Small intestine (tissue), 7 donors: Measurements from ENCODE around the gene PAX8. TPM values are rescaled to one million over a fixed set of nuclear protein-coding genes. Genes with fewer than 3 reads are reported as not detected.

ENCODE experiments used
- DNase-seq, 2 donors: peaks; one replicate each; pipeline versions ENCODE4 v3.0.0 to v3.0.0-alpha.2; 2013
- FAIRE-seq: peaks from 2 replicates; lab custom pipeline; 2012; peaks lifted over from hg19 to GRCh38; lab: Jason Lieb, UNC
- H3K27ac ChIP-seq, 3 donors: one replicate each; pipeline ENCODE4 v1.5.1; 2013; ENCODE audit warnings: low read length in 2 of 3, mild to moderate bottlenecking in 2 of 3, control low read depth in 1 of 3, inconsistent platforms in 1 of 3, low read depth in 1 of 3, moderate library complexity in 1 of 3
- H3K27me3 ChIP-seq, 3 donors: one replicate each; pipeline ENCODE4 v1.6.1; 2013; ENCODE audit warnings: low read length in 3 of 3, inconsistent platforms in 1 of 3; ENCODE audit not compliant: control insufficient read depth in 3 of 3, insufficient read depth in 3 of 3
- H3K36me3 ChIP-seq, 3 donors: one replicate each; pipeline ENCODE4 v1.6.1; 2013; ENCODE audit warnings: low read length in 3 of 3, inconsistent platforms in 1 of 3, low read depth in 1 of 3, mild to moderate bottlenecking in 1 of 3, moderate library complexity in 1 of 3; ENCODE audit not compliant: control insufficient read depth in 3 of 3, insufficient read depth in 2 of 3
- H3K4me1 ChIP-seq, 3 donors: one replicate each; pipeline ENCODE4 v1.6.1; 2013; ENCODE audit warnings: low read length in 2 of 3, inconsistent platforms in 1 of 3, low read depth in 1 of 3, mild to moderate bottlenecking in 1 of 3, moderate library complexity in 1 of 3; ENCODE audit not compliant: control insufficient read depth in 3 of 3, insufficient read depth in 2 of 3
- H3K4me3 ChIP-seq, 3 donors: one replicate each; pipeline ENCODE4 v1.5.1; 2013; ENCODE audit warnings: low read length in 3 of 3, control low read depth in 1 of 3, inconsistent platforms in 1 of 3, low read depth in 1 of 3, mild to moderate bottlenecking in 1 of 3, moderate library complexity in 1 of 3
- H3K9me3 ChIP-seq, 2 donors: one replicate each; pipeline ENCODE4 v1.6.1; 2013; ENCODE audit warnings: low read depth in 1 of 2, low read length in 1 of 2; ENCODE audit not compliant: control insufficient read depth in 2 of 2, insufficient read depth in 1 of 2
- WGBS, 3 donors: extraction: QIAGEN DNeasy Blood & Tissue Kit; methylation state at CpG; one replicate each; pipeline ENCODE4 v1.1.7; 2013; 5-methylcytosine and 5-hydroxymethylcytosine counted together
- polyA plus RNA-seq, 4 donors: library from polyadenylated mRNA; stranded (reverse) in 3 of 4; unstranded in 1 of 4; fragments of 200-250 nt in 3 of 4; fragments of 120-200 nt in 1 of 4; gene quantifications; one replicate each; pipeline versions ENCODE4 v1.2.1 to v1.2.3, GENCODE V29; 2013
- donor health status: healthy with polysubstance abuse.
- donor health status: control.
- donor health status: control.
- donor health status: Bipolar disorder and iron deficiency.
- donor health status: healthy.

PAX8 gene
- polyA plus RNA-seq, 4 donors = 0.45 to 5.5 (median 2.5) TPM

- H3K4me1 ChIP-seq = peaks cover 3 to 4% (median 4%) of the 10 kb centered on the region in 3 donors
- 43 to 76% (median 54%) methylated on average over 4 of the region's 4 CpGs for WGBS, 3 donors
- DNase-seq = no peak
- peaks cover 0 to 7% of the 10 kb centered on the region in 2 donors for H3K9me3 ChIP-seq
- no peak overlapping the region for H3K4me3 ChIP-seq
- no peak for FAIRE-seq
- H3K36me3 ChIP-seq = no peaks in the 10 kb centered on the region
- no peaks in the 10 kb centered on the region for H3K27me3 ChIP-seq
- no peak overlapping the region for H3K27ac ChIP-seq
These were observed 23.3 kb downstream of the PAX8 start for GRCh38 chr2:113255140-113256070.

- DNase-seq = no peak
- Histone ChIP-seq H3K36me3 (no peaks in the 10 kb centered on the region), H3K27ac (no peak overlapping the region), H3K4me1 (peaks cover 3 to 7% (median 4%) of the 10 kb centered on the region in 3 donors), H3K27me3 (no peaks in the 10 kb centered on the region), H3K9me3 (peaks cover 0 to 7% of the 10 kb centered on the region in 2 donors), H3K4me3 (no peak overlapping the region)
- WGBS, 3 donors = 90 to 93% (median 91%) methylated on average over 4 of the region's 4 CpGs
- FAIRE-seq = no peak
These were observed 25.3 kb downstream of the PAX8 start for GRCh38 chr2:113253453-113253852.

GRCh38 chr2:113252047-113252590 lies 26.6 kb downstream of the PAX8 start:
- no peak overlapping the region for H3K27ac ChIP-seq
- 85 to 94% (median 90%) methylated on average over 3 of the region's 3 CpGs for WGBS, 3 donors
- peaks cover 0 to 7% of the 10 kb centered on the region in 2 donors for H3K9me3 ChIP-seq
- FAIRE-seq (no peak), DNase-seq (no peak)
- H3K4me3 ChIP-seq = no peak overlapping the region
- no peaks in the 10 kb centered on the region for H3K27me3 ChIP-seq
- no peaks in the 10 kb centered on the region for H3K36me3 ChIP-seq
- H3K4me1 ChIP-seq = peaks cover 3 to 7% (median 4%) of the 10 kb centered on the region in 3 donors

- no peak overlapping the region for H3K4me3 ChIP-seq
- DNase-seq (peak in 1 of 2 donors; percentile 40), FAIRE-seq (no peak)
- no peak overlapping the region for H3K27ac ChIP-seq
- peaks cover 0 to 5% of the 10 kb centered on the region in 2 donors for H3K9me3 ChIP-seq
- H3K27me3 ChIP-seq = no peaks in the 10 kb centered on the region
- WGBS, 3 donors = 63 to 71% (median 68%) methylated on average over 7 of the region's 7 CpGs
- H3K4me1 ChIP-seq = peaks cover 3 to 7% (median 4%) of the 10 kb centered on the region in 3 donors
- no peaks in the 10 kb centered on the region for H3K36me3 ChIP-seq
These were observed 27.6 kb downstream of the PAX8 start for GRCh38 chr2:113251118-113251517.

GRCh38 chr2:113248997-113249770 lies 29.5 kb downstream of the PAX8 start:
- FAIRE-seq (no peak), DNase-seq (peak; percentile 82 to 88)
- no peaks in the 10 kb centered on the region for H3K27me3 ChIP-seq
- no peaks in the 10 kb centered on the region for H3K36me3 ChIP-seq
- H3K4me3 ChIP-seq = no peak overlapping the region
- no peaks in the 10 kb centered on the region for H3K9me3 ChIP-seq
- H3K27ac ChIP-seq = no peak overlapping the region
- H3K4me1 ChIP-seq = peaks cover 3 to 19% (median 4%) of the 10 kb centered on the region in 3 donors
- 39 to 43% (median 43%) methylated on average over 10 of the region's 10 CpGs for WGBS, 3 donors

- Histone ChIP-seq H3K4me1 (peaks cover 0 to 19% (median 3%) of the 10 kb centered on the region in 3 donors), H3K4me3 (no peak overlapping the region), H3K27ac (no peak overlapping the region), H3K27me3 (no peaks in the 10 kb centered on the region), H3K36me3 (no peaks in the 10 kb centered on the region), H3K9me3 (no peaks in the 10 kb centered on the region)
- DNase-seq = no peak
- no peak for FAIRE-seq
- 89 to 92% (median 90%) methylated on average over 14 of the region's 14 CpGs for WGBS, 3 donors
These were observed 32.1 kb downstream of the PAX8 start for GRCh38 chr2:113246606-113247005.

- Histone ChIP-seq H3K27me3 (no peaks in the 10 kb centered on the region), H3K27ac (no peak overlapping the region), H3K4me3 (no peak overlapping the region), H3K4me1 (peaks cover 0 to 15% (median 0%) of the 10 kb centered on the region in 3 donors), H3K9me3 (no peaks in the 10 kb centered on the region), H3K36me3 (no peaks in the 10 kb centered on the region)
- no peak for DNase-seq
- no peak for FAIRE-seq
- WGBS, 3 donors = 82% methylated on average over 3 of the region's 3 CpGs
These were observed 33.4 kb downstream of the PAX8 start for GRCh38 chr2:113245276-113245711.

GRCh38 chr2:113242327-113242726 lies 36.4 kb downstream of the PAX8 start:
- H3K4me3 ChIP-seq = no peak overlapping the region
- H3K27ac ChIP-seq = no peak overlapping the region
- DNase-seq (no peak), FAIRE-seq (no peak)
- H3K9me3 ChIP-seq = no peaks in the 10 kb centered on the region
- peaks cover 0 to 4% (median 0%) of the 10 kb centered on the region in 3 donors for H3K36me3 ChIP-seq
- H3K27me3 ChIP-seq = no peaks in the 10 kb centered on the region
- WGBS, 3 donors = 93 to 96% (median 94%) methylated on average over 6 of the region's 6 CpGs
- H3K4me1 ChIP-seq = peaks cover 0 to 12% (median 4%) of the 10 kb centered on the region in 3 donors
